Liver (tissue), 9 donors: Measurements from ENCODE around the gene VAC14. TPM values are rescaled to one million over a fixed set of nuclear protein-coding genes. Genes with fewer than 3 reads are reported as not detected.

Experiments used
- DNase-seq: peaks from one replicate; pipeline ENCODE4 v3.0.0-alpha.2; 2017; ENCODE audit warnings: low spot score
- H3K27ac ChIP-seq, 2 donors: one replicate each; pipeline ENCODE4 v1.7.0; 2013; ENCODE audit warnings: inconsistent platforms in 2 of 2, low read length in 2 of 2, control low read depth in 1 of 2, low read depth in 1 of 2, mild to moderate bottlenecking in 1 of 2
- H3K27me3 ChIP-seq, 4 donors: one replicate each; pipeline versions ENCODE4 v1.6.1 to v1.7.0; 2013; ENCODE audit warnings: low read length in 3 of 4, inconsistent platforms in 1 of 4, mild to moderate bottlenecking in 1 of 4, moderate library complexity in 1 of 4; ENCODE audit not compliant: control insufficient read depth in 4 of 4, insufficient read depth in 4 of 4
- H3K36me3 ChIP-seq, 4 donors: one replicate each; pipeline versions ENCODE4 v1.6.1 to v1.7.0; 2013; ENCODE audit warnings: low read length in 3 of 4, mild to moderate bottlenecking in 3 of 4, low read depth in 1 of 4, moderate library complexity in 1 of 4; ENCODE audit not compliant: control insufficient read depth in 4 of 4, insufficient read depth in 3 of 4
- H3K4me1 ChIP-seq, 4 donors: one replicate each; pipeline versions ENCODE4 v1.6.1 to v1.7.0; 2013; ENCODE audit warnings: low read length in 3 of 4, mild to moderate bottlenecking in 3 of 4, moderate library complexity in 1 of 4; ENCODE audit not compliant: control insufficient read depth in 4 of 4, insufficient read depth in 4 of 4
- H3K4me3 ChIP-seq, 3 donors: one replicate each; pipeline versions ENCODE4 v1.6.1 to v1.7.0; 2013; ENCODE audit warnings: low read length in 3 of 3, control low read depth in 1 of 3, low read depth in 1 of 3, mild to moderate bottlenecking in 1 of 3
- H3K9ac ChIP-seq, 2 donors: one replicate each; pipeline ENCODE4 v1.7.0; 2013; ENCODE audit warnings: low read length in 2 of 2, mild to moderate bottlenecking in 2 of 2, moderate library complexity in 2 of 2, control low read depth in 1 of 2, low read depth in 1 of 2
- H3K9me3 ChIP-seq, 4 donors: one replicate each; pipeline versions ENCODE4 v1.6.1 to v1.7.0; 2013; ENCODE audit warnings: low read length in 3 of 4; ENCODE audit not compliant: control insufficient read depth in 4 of 4
- ATF3 ChIP-seq: IDR thresholded peaks from 2 replicates; pipeline ENCODE4 v1.6.1; 2016; ENCODE audit warnings: antibody characterized with exemption
- EGR1 ChIP-seq, 2 donors: IDR thresholded peaks; 2 replicates each; pipeline ENCODE4 v1.6.1; 2016 to 2018; ENCODE audit warnings: antibody characterized with exemption in 2 of 2, low read depth in 2 of 2
- FOXA1 ChIP-seq: IDR thresholded peaks from 2 replicates; pipeline ENCODE4 v1.6.1; 2016; ENCODE audit warnings: antibody characterized with exemption
- GABPA ChIP-seq, 2 donors: IDR thresholded peaks in 1 of 2; conservative IDR thresholded peaks in 1 of 2; 2 replicates each; pipeline ENCODE4 v1.6.1; 2016; ENCODE audit warnings: antibody characterized with exemption in 2 of 2, mild to moderate bottlenecking in 1 of 2, moderate library complexity in 1 of 2
- HNF4A ChIP-seq, 2 donors: conservative IDR thresholded peaks; 2 replicates each; pipeline ENCODE4 v1.6.1; 2016; ENCODE audit warnings: antibody characterized with exemption in 2 of 2, mild to moderate bottlenecking in 2 of 2
- HNF4G ChIP-seq: IDR thresholded peaks from 2 replicates; pipeline ENCODE4 v1.6.1; 2016; ENCODE audit warnings: antibody characterized with exemption
- JUND ChIP-seq, 2 donors: IDR thresholded peaks; 2 replicates each; pipeline ENCODE4 v1.6.1; 2016; ENCODE audit warnings: antibody characterized with exemption in 2 of 2
- MAX ChIP-seq: IDR thresholded peaks from 2 replicates; pipeline ENCODE4 v1.6.1; 2016; ENCODE audit warnings: antibody characterized with exemption
- RAD21 ChIP-seq, 2 donors: IDR thresholded peaks; 2 replicates each; pipeline ENCODE4 v1.6.1; 2016; ENCODE audit warnings: antibody characterized with exemption in 2 of 2, mild to moderate bottlenecking in 2 of 2
- REST ChIP-seq: IDR thresholded peaks from 2 replicates; pipeline ENCODE4 v1.6.1; 2016; ENCODE audit warnings: antibody characterized with exemption, mild to moderate bottlenecking
- SP1 ChIP-seq: IDR thresholded peaks from 2 replicates; pipeline ENCODE4 v1.6.1; 2018; ENCODE audit warnings: antibody characterized with exemption, mild to moderate bottlenecking
- TAF1 ChIP-seq: conservative IDR thresholded peaks from 2 replicates; pipeline ENCODE4 v1.6.1; 2016; ENCODE audit warnings: antibody characterized with exemption, mild to moderate bottlenecking
- YY1 ChIP-seq: IDR thresholded peaks from 2 replicates; pipeline ENCODE4 v1.6.1; 2016; ENCODE audit warnings: antibody characterized with exemption, mild to moderate bottlenecking
- ZBTB33 ChIP-seq: IDR thresholded peaks from 2 replicates; pipeline ENCODE4 v1.6.1; 2016; ENCODE audit warnings: antibody characterized with exemption
- WGBS: extraction: QIAGEN DNeasy Blood & Tissue Kit; methylation state at CpG from one replicate; pipeline ENCODE4 v1.1.7; 2013; 5-methylcytosine and 5-hydroxymethylcytosine counted together
- polyA plus RNA-seq, 2 donors: library from polyadenylated mRNA; stranded (reverse) in 1 of 2; unstranded in 1 of 2; fragments of 200-250 nt in 1 of 2; fragments of >200 nt in 1 of 2; fragmentation: Nextera tagmentation in 1 of 2; extraction: Ambion mirVana in 1 of 2; gene quantifications; one replicate each; pipeline versions ENCODE4 v1.2.1 to v1.2.3, GENCODE V29; 2013 to 2015
- total RNA-seq, 2 donors: library from RNA; depleted of rRNA; stranded (reverse); fragments of >200 nt; gene quantifications; one replicate each; pipeline ENCODE4 v1.2.3, GENCODE V29; 2014
- donor health status: healthy.
- donor health status: healthy.
- donor health status: healthy.
- donor health status: healthy.
- donor health status: healthy.

The VAC14 gene
- total and polyA plus RNA-seq, 4 donors: 16.7 to 29.8 (median 20.5) TPM

GRCh38 chr16:70778901-70779309, 22.1 kb downstream of the VAC14 start:
- Histone ChIP-seq H3K4me1 (no peaks in the 10 kb centered on the region), H3K4me3 (no peak overlapping the region), H3K9ac (no peak overlapping the region), H3K27me3 (no peaks in the 10 kb centered on the region), H3K9me3 (no peaks in the 10 kb centered on the region), H3K27ac (no peak overlapping the region), H3K36me3 (peaks cover 9 to 65% (median 33%) of the 10 kb centered on the region in 4 donors)
- 83% methylated on average over 8 of the region's 8 CpGs for WGBS
- DNase-seq: no peak
- TF ChIP-seq GABPA (IDR thresholded peaks at IDR 0.05 in 1 of 2, conservative IDR thresholded peaks at IDR 0.05 in 1 of 2) (no peak), ATF3 (peak; percentile 98)

- no peak for TF ChIP-seq HNF4G
- TF ChIP-seq SP1: no peak
- TF ChIP-seq YY1: no peak
- TF ChIP-seq RAD21 (IDR thresholded peaks at IDR 0.05): no peak
- TF ChIP-seq HNF4A (conservative IDR thresholded peaks at IDR 0.05): no peak
- no peak for TF ChIP-seq EGR1 (IDR thresholded peaks at IDR 0.05; ENCODE audit: low read depth in 2 of 2)
- TF ChIP-seq FOXA1: no peak
- TF ChIP-seq ATF3: no peak
- no peak for TF ChIP-seq TAF1
- no peak for TF ChIP-seq ZBTB33
- no peak for TF ChIP-seq GABPA (IDR thresholded peaks at IDR 0.05 in 1 of 2, conservative IDR thresholded peaks at IDR 0.05 in 1 of 2)
- TF ChIP-seq JUND (IDR thresholded peaks at IDR 0.05): no peak
- no peak for TF ChIP-seq MAX
- no peak for TF ChIP-seq REST
- Histone ChIP-seq H3K27me3 (no peaks in the 10 kb centered on the region), H3K27ac (no peak overlapping the region), H3K9ac (no peak overlapping the region), H3K9me3 (no peaks in the 10 kb centered on the region), H3K4me3 (no peak overlapping the region), H3K36me3 (peaks cover 6 to 58% (median 27%) of the 10 kb centered on the region in 4 donors), H3K4me1 (no peaks in the 10 kb centered on the region)
- WGBS: 90% methylated on average over 8 of the region's 8 CpGs
- no peak for DNase-seq
These were observed 23.0 kb downstream of the VAC14 start for GRCh38 chr16:70777973-70778406.
